Activated naive CD4-positive, alpha-beta T cell treated with anti-CD3 and anti-CD28 coated beads, Interleukin-2, amount 10 ng/mL, durations not matched to agents 5 hours and 36 hours (primary cell): ENCODE results near the gene AP2A2. TPM values are rescaled to one million over a fixed set of nuclear protein-coding genes. Genes with fewer than 3 reads are reported as not detected.

Source experiments
- total RNA-seq, 2 experiments: library from RNA; stranded (reverse); gene quantifications; one replicate each; pipeline ENCODE4 v1.2.3, GENCODE V29; 2021

AP2A2 gene
- total RNA-seq: 10 to 100 TPM; 60.9 to 63.9 TPM

GRCh38 chr11:925496-926301 lies at the start of gene AP2A2:
TSS of gene AP2A2 (plus strand) at chr11:925870. CDS start at chr11:926022, 152 bp downstream.

GRCh38 chr11:910589-911030 lies 15.1 kb upstream of the AP2A2 start, which contains the start of gene CHID1:
TSS of gene CHID1 (minus strand) at chr11:910810. CDS start at chr11:904816, 5,994 bp downstream.

GRCh38 chr11:1036303-1036923 lies 110.7 kb downstream of the AP2A2 start, which contains the start of gene MUC6:
TSS of gene MUC6 (minus strand) at chr11:1036718. CDS start at chr11:1036655, 63 bp downstream.

Other genes with a start within 250 kb of the AP2A2 start
- gene DEAF1, start 230.6 kb upstream of the AP2A2 start, total RNA-seq: 10 to 100 TPM; 54.2 to 59.1 TPM
- 10 to 100 TPM; 28.4 to 28.9 TPM for gene TMEM80, start 230.1 kb upstream of the AP2A2 start, total RNA-seq
- 10 to 100 TPM; 17.4 to 20.3 TPM for gene EPS8L2, start 219.6 kb upstream of the AP2A2 start, total RNA-seq
- gene TALDO1, start 178.4 kb upstream of the AP2A2 start, total RNA-seq: 100 to 1,000 TPM; 205 to 218 TPM
- gene GATD1, start 148.4 kb upstream of the AP2A2 start, total RNA-seq: 10 to 100 TPM; 55.0 to 58.2 TPM
- under 1 TPM; 0.39 to 0.58 TPM for gene CEND1, start 135.8 kb upstream of the AP2A2 start, total RNA-seq
- gene SLC25A22, start 127.6 kb upstream of the AP2A2 start, total RNA-seq: 10 to 100 TPM; 36.7 to 41.3 TPM
- 10 to 100 TPM; 52.2 to 55.3 TPM for gene PIDD1, start 120.6 kb upstream of the AP2A2 start, total RNA-seq
- 1,000 to 10,000 TPM; 3,087 to 3,213 TPM for gene RPLP2, start 115.9 kb upstream of the AP2A2 start, total RNA-seq
- gene PNPLA2, start 107.0 kb upstream of the AP2A2 start, total RNA-seq: 10 to 100 TPM; 78.2 to 83.3 TPM
- 10 to 100 TPM; 23.7 to 25.2 TPM for gene CRACR2B, start 98.0 kb upstream of the AP2A2 start, total RNA-seq
- gene CD151, start 92.9 kb upstream of the AP2A2 start, total RNA-seq: 10 to 100 TPM; 33.5 to 36.2 TPM
- 10 to 100 TPM; 78.3 to 79.5 TPM for gene POLR2L, start 83.3 kb upstream of the AP2A2 start, total RNA-seq
- gene TSPAN4, start 83.0 kb upstream of the AP2A2 start, total RNA-seq: 1 to 10 TPM; 8.1 to 8.4 TPM
- 10 to 100 TPM; 39.1 to 39.8 TPM for gene CHID1, start 15.1 kb upstream of the AP2A2 start, total RNA-seq
- gene MUC6, start 110.8 kb downstream of the AP2A2 start, total RNA-seq: not detected
- gene MUC2, start 149.0 kb downstream of the AP2A2 start, total RNA-seq: not detected
- not detected for gene MUC5AC, start 232.1 kb downstream of the AP2A2 start, total RNA-seq